Brain microvascular endothelial cell (primary cell): ENCODE results near the gene ZSCAN10.

Experiments used
- DNase-seq: peaks from one replicate; pipeline ENCODE4 v3.0.0-alpha.2; 2020
- H3K27ac ChIP-seq: fragments of 250-450 bp; sonication (Bioruptor Pico); 2 replicates; pipeline ENCODE4 v1.5.1; 2020; ENCODE audit warnings: mild to moderate bottlenecking, moderate library complexity
- H3K27me3 ChIP-seq: fragments of 250-450 bp; sonication (Bioruptor Pico); replicated peaks from 2 replicates; pipeline ENCODE4 v1.5.1; 2020; ENCODE audit warnings: mild to moderate bottlenecking
- H3K36me3 ChIP-seq: fragments of 250-450 bp; sonication (Bioruptor Pico); replicated peaks from 2 replicates; pipeline ENCODE4 v1.5.1; 2020; ENCODE audit warnings: mild to moderate bottlenecking
- H3K4me3 ChIP-seq: 2 replicates; pipeline ENCODE4 v1.5.1; 2011; ENCODE audit warnings: low read depth, mild to moderate bottlenecking, control low read depth, low read length, moderate library complexity
- in situ Hi-C: cut with HindIII; loops from 2 replicates; pipeline ENCODE4 v1.10.0; 2017; ENCODE audit warnings: low sequenced_read_pairs, low pct_ligation_motif_present
- TF ChIP-seq, protein P1 (sequence below): IDR thresholded peaks from 2 replicates; pipeline ENCODE4 v1.5.1; 2011; ENCODE audit warnings: low read depth, mild to moderate bottlenecking, moderate library complexity, low read length, control low read depth, inconsistent platforms; ENCODE audit errors: missing control alignments

The ZSCAN10 gene

DNA sequence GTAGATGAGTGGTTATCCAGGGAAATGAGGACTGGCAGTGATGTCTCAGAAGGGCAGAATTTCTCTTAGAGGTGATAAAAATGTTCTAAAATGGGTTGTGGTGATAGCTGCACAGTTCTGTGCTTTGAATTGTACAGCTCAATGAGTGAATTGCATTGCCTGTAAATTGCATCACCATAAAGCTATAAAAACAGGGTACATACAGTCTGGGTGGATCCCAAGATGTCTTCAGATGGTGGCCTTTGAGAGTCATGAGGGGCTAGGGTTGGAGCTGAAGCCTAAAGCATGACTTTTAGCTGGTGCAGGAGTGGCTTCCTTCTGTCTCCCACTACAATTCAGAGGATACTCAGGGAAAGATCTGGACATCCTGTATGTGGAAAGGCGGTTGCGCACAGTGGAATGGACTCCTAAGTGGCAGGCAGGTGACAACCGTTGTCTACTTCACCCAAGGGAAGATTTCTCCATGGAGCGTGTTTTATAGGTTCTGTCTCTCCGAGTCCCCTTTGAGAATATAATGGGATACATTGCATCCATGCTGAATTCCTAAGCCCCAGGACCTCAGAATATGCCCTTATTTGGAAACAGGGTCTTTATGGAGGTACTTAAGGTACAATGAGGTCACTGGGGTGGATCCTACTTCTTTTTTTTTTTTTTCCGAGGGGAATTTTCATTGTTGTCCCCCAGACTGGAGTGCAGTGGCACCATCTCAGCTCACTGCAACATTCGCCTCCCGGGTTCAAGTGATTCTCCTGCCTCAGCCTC is 35.3 kb downstream of the ZSCAN10 start:
- no peak for DNase-seq
- Histone ChIP-seq H3K36me3 (no peaks in the 10 kb centered on the region), H3K4me3 (no peak overlapping the region), H3K27ac (no peak overlapping the region), H3K27me3 (no peaks in the 10 kb centered on the region)
- TF ChIP-seq, protein P1, sequence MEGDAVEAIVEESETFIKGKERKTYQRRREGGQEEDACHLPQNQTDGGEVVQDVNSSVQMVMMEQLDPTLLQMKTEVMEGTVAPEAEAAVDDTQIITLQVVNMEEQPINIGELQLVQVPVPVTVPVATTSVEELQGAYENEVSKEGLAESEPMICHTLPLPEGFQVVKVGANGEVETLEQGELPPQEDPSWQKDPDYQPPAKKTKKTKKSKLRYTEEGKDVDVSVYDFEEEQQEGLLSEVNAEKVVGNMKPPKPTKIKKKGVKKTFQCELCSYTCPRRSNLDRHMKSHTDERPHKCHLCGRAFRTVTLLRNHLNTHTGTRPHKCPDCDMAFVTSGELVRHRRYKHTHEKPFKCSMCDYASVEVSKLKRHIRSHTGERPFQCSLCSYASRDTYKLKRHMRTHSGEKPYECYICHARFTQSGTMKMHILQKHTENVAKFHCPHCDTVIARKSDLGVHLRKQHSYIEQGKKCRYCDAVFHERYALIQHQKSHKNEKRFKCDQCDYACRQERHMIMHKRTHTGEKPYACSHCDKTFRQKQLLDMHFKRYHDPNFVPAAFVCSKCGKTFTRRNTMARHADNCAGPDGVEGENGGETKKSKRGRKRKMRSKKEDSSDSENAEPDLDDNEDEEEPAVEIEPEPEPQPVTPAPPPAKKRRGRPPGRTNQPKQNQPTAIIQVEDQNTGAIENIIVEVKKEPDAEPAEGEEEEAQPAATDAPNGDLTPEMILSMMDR = no peak
- in situ Hi-C loops = no loop called here

DNA sequence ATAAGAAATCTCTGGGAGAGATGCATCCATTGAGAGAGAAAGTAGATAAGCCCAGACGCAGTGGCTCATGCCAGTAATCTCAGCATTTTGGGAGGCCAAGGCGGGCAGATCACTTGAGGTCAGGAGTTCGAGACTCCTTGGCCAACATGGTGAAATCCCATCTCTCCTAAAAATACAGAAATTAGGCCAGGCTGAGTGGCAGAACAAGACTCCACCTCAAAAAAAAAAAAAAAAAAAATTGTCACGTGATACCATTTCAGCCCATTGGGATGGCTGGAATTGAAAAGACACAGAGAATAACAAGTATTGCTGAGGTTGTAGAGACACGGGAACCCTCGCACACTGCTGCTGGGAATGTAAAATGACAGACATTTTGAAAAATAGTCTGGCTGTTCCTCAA is 36.5 kb downstream of the ZSCAN10 start:
- TF ChIP-seq, protein P1 = no peak
- H3K27me3 ChIP-seq = no peaks in the 10 kb centered on the region
- no peaks in the 10 kb centered on the region for H3K36me3 ChIP-seq
- in situ Hi-C loops = no loop called here
- no peak overlapping the region for H3K4me3 ChIP-seq
- DNase-seq = no peak
- no peak overlapping the region for H3K27ac ChIP-seq

DNA sequence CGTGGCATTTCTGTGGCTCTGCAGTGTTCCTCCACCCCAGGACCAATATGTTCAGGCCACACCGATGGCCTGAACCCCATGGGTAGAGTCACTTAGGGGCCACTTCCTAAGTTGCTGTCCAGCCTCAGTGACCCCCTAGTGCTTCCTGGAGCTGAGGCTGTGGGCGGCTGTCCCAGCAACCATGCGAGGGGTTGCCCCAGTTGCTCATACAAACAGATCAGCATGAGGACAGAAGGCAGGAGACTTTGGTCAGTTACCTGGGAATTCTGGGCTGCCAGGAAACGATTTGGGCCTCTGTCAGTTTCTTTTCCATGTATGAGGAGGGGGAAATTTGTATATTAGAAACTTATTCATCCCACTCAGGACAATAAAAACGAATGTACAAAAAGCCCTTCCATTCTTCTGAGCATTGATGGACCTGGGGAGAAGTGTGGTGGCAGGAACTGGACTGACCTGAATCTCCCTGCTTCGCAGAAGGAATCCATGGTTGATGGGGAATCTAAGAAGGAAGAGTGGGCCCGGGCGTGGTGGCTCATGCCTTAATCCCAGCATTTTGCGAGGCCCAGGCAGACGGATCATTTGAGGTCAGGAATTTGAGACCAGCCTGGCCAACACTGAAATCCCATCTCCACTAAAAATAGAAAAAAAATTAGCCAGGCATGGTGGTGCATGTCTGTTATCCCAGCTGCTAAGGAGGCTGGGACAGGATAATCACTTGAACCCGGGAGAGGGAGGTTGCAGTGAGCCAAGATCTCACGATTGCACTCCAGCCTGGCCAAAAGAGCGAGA is 38.6 kb downstream of the ZSCAN10 start:
- in situ Hi-C loops = no loop called here
- H3K4me3 ChIP-seq = no peak overlapping the region
- no peaks in the 10 kb centered on the region for H3K27me3 ChIP-seq
- TF ChIP-seq, protein P1 = no peak
- no peaks in the 10 kb centered on the region for H3K36me3 ChIP-seq
- no peak for DNase-seq
- no peak overlapping the region for H3K27ac ChIP-seq

DNA sequence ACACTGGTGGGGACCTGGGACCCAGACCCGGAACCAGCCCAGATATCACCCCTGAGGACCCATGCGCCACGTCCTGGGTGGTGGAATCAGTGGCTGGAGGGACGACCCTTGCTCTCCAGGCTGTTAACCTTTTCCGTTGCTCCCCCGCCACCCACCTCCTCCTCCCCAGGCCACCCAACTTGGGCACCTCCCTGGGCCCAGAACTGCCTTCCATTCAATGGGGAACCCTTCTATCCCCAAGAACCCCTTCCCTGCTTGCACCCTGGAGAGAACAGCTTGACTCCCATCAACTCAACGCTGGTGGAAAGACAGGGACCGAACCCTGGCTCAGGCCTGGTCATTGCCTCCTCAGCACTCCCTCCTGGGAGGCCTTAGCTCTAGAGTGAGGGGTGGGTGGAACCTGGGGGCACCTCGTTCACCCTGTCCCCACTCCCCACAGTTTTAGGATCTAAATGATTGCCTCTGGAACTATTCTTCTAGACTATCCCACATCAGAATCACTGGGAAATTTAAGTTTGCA is 39.3 kb downstream of the ZSCAN10 start:
- in situ Hi-C loops = no loop called here
- H3K27ac ChIP-seq = peak overlapping the region; percentile 34
- H3K36me3 ChIP-seq = no peaks in the 10 kb centered on the region
- peak overlapping the region; percentile 80 for H3K4me3 ChIP-seq
- TF ChIP-seq, protein P1 = no peak
- no peak for DNase-seq
- no peaks in the 10 kb centered on the region for H3K27me3 ChIP-seq

DNA sequence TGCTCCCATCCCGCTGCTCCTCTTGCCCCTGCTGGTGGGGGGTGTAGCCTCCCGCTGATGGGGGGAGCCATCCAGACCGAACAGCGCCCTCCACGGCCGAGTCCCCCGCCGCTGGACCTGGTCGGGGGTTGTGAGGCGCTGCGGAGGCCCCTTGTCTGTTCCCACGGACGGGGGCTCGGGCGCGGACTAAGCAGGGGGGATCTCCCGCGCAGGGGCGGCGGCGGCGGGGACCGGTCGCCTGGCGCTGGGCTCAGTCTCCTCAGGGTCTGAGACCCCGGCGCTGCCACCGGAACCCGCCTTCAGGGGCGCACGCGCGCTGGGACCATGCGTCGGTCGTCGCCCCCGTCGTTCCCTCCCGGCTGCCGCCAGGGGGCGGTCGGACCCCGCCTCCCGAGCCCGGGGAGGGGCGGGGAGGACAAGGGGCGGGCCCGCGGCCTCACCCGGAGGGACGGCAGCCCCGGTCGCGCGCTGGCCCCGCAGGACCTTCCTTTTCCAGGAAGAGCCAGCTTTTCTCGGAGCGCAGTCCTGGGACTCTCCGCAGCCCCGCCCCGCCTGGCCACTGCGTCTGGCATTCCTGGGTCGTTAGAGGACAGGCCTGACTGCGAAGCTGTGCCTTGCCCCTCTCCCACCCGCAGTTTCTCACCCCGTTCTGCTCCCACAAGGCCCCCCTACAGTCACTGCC is 39.9 kb downstream of the ZSCAN10 start:
- in situ Hi-C loops = no loop called here
- Histone ChIP-seq H3K27ac (peak overlapping the region; percentile 34), H3K4me3 (peak overlapping the region; percentile 80), H3K36me3 (no peaks in the 10 kb centered on the region), H3K27me3 (no peaks in the 10 kb centered on the region)
- DNase-seq = peak; percentile 54
- TF ChIP-seq, protein P1 = peak; percentile 56
